Testis (tissue), 2 donors: ENCODE data around the gene TGFB1I1.

Source experiments
- POLR2A ChIP-seq: fragments of 450-650 bp; IDR thresholded peaks from one replicate; pipeline ENCODE4 v1.6.1; 2017; ENCODE audit warnings: antibody characterized with exemption, mild to moderate bottlenecking, moderate library complexity
- TF ChIP-seq, protein P1 (sequence below), 3 experiments: fragments of 450-650 bp in 2 of 3; fragments of 200-600 bp in 1 of 3; sonication (generic) in 1 of 3; IDR thresholded peaks; one replicate each; pipeline ENCODE4 v1.5.1; 2016 to 2019; ENCODE audit warnings: antibody characterized with exemption in 3 of 3, mild to moderate bottlenecking in 2 of 3, moderate library complexity in 1 of 3

DNA sequence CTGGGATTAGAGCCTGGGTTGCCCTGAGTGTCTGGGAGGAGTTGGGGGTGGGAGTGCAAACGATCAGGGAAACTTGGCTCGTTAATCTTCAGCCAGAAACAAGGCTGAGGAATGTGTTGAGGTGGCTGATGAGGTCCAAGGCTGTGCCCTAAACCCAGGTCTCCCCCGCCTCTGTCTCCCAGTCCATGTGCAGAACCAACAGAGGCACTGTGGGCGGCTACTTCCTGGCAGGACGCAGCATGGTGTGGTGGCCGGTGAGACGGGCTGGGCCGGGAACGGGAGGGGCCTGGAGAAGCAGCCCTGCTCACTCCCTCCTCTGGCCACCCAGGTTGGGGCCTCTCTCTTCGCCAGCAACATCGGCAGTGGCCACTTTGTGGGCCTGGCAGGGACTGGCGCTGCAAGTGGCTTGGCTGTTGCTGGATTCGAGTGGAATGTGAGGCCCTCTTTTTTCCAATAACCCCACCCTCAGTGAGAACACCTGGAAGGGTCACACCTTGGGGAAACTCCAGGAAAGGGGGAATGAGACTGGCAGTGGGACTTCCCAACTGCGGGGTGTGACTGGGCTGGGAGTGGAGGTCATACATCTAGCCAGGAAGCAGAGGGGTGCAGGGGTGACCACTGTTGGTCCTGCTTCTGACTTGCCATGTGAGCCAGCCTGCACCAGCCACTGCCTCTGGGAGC is 12.7 kb downstream of the TGFB1I1 start:
- TF ChIP-seq, protein P1, sequence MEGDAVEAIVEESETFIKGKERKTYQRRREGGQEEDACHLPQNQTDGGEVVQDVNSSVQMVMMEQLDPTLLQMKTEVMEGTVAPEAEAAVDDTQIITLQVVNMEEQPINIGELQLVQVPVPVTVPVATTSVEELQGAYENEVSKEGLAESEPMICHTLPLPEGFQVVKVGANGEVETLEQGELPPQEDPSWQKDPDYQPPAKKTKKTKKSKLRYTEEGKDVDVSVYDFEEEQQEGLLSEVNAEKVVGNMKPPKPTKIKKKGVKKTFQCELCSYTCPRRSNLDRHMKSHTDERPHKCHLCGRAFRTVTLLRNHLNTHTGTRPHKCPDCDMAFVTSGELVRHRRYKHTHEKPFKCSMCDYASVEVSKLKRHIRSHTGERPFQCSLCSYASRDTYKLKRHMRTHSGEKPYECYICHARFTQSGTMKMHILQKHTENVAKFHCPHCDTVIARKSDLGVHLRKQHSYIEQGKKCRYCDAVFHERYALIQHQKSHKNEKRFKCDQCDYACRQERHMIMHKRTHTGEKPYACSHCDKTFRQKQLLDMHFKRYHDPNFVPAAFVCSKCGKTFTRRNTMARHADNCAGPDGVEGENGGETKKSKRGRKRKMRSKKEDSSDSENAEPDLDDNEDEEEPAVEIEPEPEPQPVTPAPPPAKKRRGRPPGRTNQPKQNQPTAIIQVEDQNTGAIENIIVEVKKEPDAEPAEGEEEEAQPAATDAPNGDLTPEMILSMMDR (IDR thresholded peaks at IDR 0.05), result no peak
- no peak for TF ChIP-seq POLR2A
